GM12878 (cell line): ENCODE results near the gene CAST. TPM values are rescaled to one million over a fixed set of nuclear protein-coding genes. Genes with fewer than 3 reads are reported as not detected.

ENCODE experiments used
- ATAC-seq: fragments of 200-7000 bp; cut with Tn5 transposase; 3 replicates; pipeline ENCODE4 v1.9.1; 2020; ENCODE audit warnings: mild to moderate bottlenecking, moderate library complexity
- BruUV-seq: library from RNA; stranded (reverse); fragments of 400-500 nt; replicated peaks from 2 replicates; lab custom pipeline; 2021; lab: Mats Ljungman, UMichigan
- CTCF ChIA-PET: fragments of 300-600 bp; sonication (Branson Sonifier 250); formaldehyde crosslinking; extraction: SDS; loops from one replicate; lab custom pipeline; 2021; ENCODE audit warnings: inconsistent platforms; lab: Yijun Ruan, JAX
- POLR2A ChIA-PET: fragments of 350-600 bp; formaldehyde crosslinking; extraction: SDS; loops from one replicate; lab custom pipeline; 2021; ENCODE audit warnings: inconsistent platforms; lab: Charles Lee
- RAD21 ChIA-PET: fragments of 300-600 bp; sonication (Branson Sonifier 250); formaldehyde crosslinking; loops from one replicate; lab custom pipeline; 2023; ENCODE audit warnings: antibody characterized with exemption; ENCODE audit not compliant: unreplicated experiment; lab: Charles Lee
- SMC1A ChIA-PET: fragments of 300-600 bp; sonication (Branson Sonifier 250); formaldehyde crosslinking; loops from one replicate; lab custom pipeline; 2023; ENCODE audit not compliant: unreplicated experiment, uncharacterized antibody; lab: Charles Lee
- DNase-seq: peaks from one replicate; pipeline ENCODE4 v3.0.0-alpha.2; 2011; ENCODE audit warnings: low read depth, low spot score
- FAIRE-seq: peaks from 3 replicates; lab custom pipeline; 2011; peaks lifted over from hg19 to GRCh38; lab: Jason Lieb, UNC
- H2AFZ ChIP-seq: 2 replicates; pipeline ENCODE4 v1.6.0; 2011; ENCODE audit warnings: low read depth, low read length, control low read depth; ENCODE audit not compliant: control insufficient read depth
- H3K27ac ChIP-seq: 2 replicates; pipeline ENCODE4 v1.5.1; 2011; ENCODE audit warnings: control low read depth; ENCODE audit not compliant: control insufficient read depth, insufficient read depth
- H3K27me3 ChIP-seq, 2 experiments: replicated peaks in 1 of 2; 2 replicates each; pipeline versions ENCODE4 v1.6.0 to v1.6.1; 2011; ENCODE audit warnings: low read length in 1 of 2; ENCODE audit not compliant: control insufficient read depth in 2 of 2, insufficient read depth in 2 of 2
- H3K36me3 ChIP-seq, 2 experiments: 2 replicates each; pipeline ENCODE4 v1.5.1; 2011; ENCODE audit warnings: low read length in 1 of 2; ENCODE audit not compliant: control insufficient read depth in 2 of 2, insufficient read depth in 2 of 2
- H3K4me1 ChIP-seq: 2 replicates; pipeline ENCODE4 v1.6.1; 2011; ENCODE audit warnings: mild to moderate bottlenecking, low read length, moderate library complexity, mixed read lengths; ENCODE audit not compliant: control insufficient read depth, insufficient read depth
- H3K4me2 ChIP-seq: 2 replicates; pipeline ENCODE4 v1.6.0; 2011; ENCODE audit warnings: control low read depth; ENCODE audit not compliant: control insufficient read depth, insufficient read depth
- H3K4me3 ChIP-seq: fragments of 200-600 bp; sonication (generic); 2 replicates; pipeline ENCODE4 v1.5.1; 2016
- H3K79me2 ChIP-seq: 2 replicates; pipeline ENCODE4 v1.6.0; 2011; ENCODE audit warnings: low read length; ENCODE audit not compliant: control insufficient read depth, insufficient read depth
- H3K9ac ChIP-seq: 2 replicates; pipeline ENCODE4 v1.8.0; 2011; ENCODE audit warnings: low read length, control low read depth, mixed read lengths; ENCODE audit not compliant: control insufficient read depth, insufficient read depth
- H3K9me3 ChIP-seq: replicated peaks from 3 replicates; pipeline ENCODE4 v1.5.1; 2011; ENCODE audit warnings: mild to moderate bottlenecking, low read length; ENCODE audit not compliant: control insufficient read depth, insufficient read depth
- H4K20me1 ChIP-seq: 2 replicates; pipeline ENCODE4 v1.6.0; 2011; ENCODE audit not compliant: control insufficient read depth, insufficient read depth
- CBX3 ChIP-seq: fragments of 200-600 bp; sonication (generic); IDR thresholded peaks from 2 replicates; pipeline ENCODE4 v1.6.1; 2016; ENCODE audit warnings: low read depth, borderline replicate concordance
- HDAC2 ChIP-seq: fragments of 200-600 bp; sonication (generic); IDR thresholded peaks from 2 replicates; pipeline ENCODE4 v1.6.1; 2017
- KDM1A ChIP-seq: fragments of 200-600 bp; sonication (generic); IDR thresholded peaks from 2 replicates; pipeline ENCODE4 v1.6.1; 2016; ENCODE audit warnings: borderline replicate concordance
- MLLT1 ChIP-seq: fragments of 450-650 bp; IDR thresholded peaks from 2 replicates; pipeline ENCODE4 v1.6.1; 2016; ENCODE audit warnings: mild to moderate bottlenecking
- NKRF ChIP-seq: fragments of 450-650 bp; conservative IDR thresholded peaks from 2 replicates; pipeline ENCODE4 v1.6.1; 2017; ENCODE audit warnings: mild to moderate bottlenecking, moderate library complexity
- SUZ12 ChIP-seq: fragments of 200-600 bp; sonication (generic); IDR thresholded peaks from one replicate; pipeline ENCODE4 v1.6.1; 2018; ENCODE audit warnings: antibody characterized with exemption, mild to moderate bottlenecking; ENCODE audit not compliant: unreplicated experiment
- TCF7 ChIP-seq: IDR thresholded peaks from 2 replicates; pipeline ENCODE4 v1.6.1; 2014; ENCODE audit warnings: antibody characterized with exemption, borderline replicate concordance
- WGBS: methylation state at CpG from one replicate; pipeline ENCODE4 v1.1.6; 2016; ENCODE audit warnings: low lambda C conversion rate; ENCODE audit not compliant: insufficient replicate concordance, insufficient coverage; ENCODE audit errors: missing lambda C conversion rate; 5-methylcytosine and 5-hydroxymethylcytosine counted together
- in situ Hi-C: fragments of 300-500 bp; cut with MboI; formaldehyde crosslinking; loops from 9 replicates; pipeline ENCODE4 v1.14.3; 2018; ENCODE audit warnings: mixed read lengths
- intact Hi-C: fragments of 100-400 bp; cut with micrococcal nuclease; formaldehyde crosslinking; loops from one replicate; pipeline ENCODE4 v1.14.2; 2022; ENCODE audit not compliant: unreplicated experiment
- polyA plus RNA-seq, 11 experiments: library from polyadenylated mRNA; depleted of rRNA in 4 of 11; unstranded in 6 of 11; stranded (reverse) in 5 of 11; fragments of >200 nt; fragmentation: Nextera tagmentation in 4 of 11; fragmentation: Illumina TruSeq in 1 of 11; extraction: Ambion mirVana in 4 of 11; extraction: Trizol in 1 of 11; gene quantifications; 1 replicate in 1 of 11; 2 replicates in 10 of 11; pipeline versions ENCODE4 v1.2.1 to v1.2.3, GENCODE V29; 2011 to 2016; ENCODE audit warnings: inconsistent platforms in 2 of 11, missing spikeins in 2 of 11, low read depth in 1 of 11
- total RNA-seq, 4 experiments: library from RNA; depleted of rRNA in 3 of 4; stranded (reverse); fragments of >200 nt in 3 of 4; fragmentation: Illumina TruSeq in 1 of 4; extraction: Trizol in 1 of 4; gene quantifications; 2 replicates each; pipeline versions ENCODE4 v1.2.1 to v1.2.3, GENCODE V29; 2013 to 2021
- TF ChIP-seq, protein P1 (sequence below), 3 experiments: IDR thresholded peaks in 2 of 3; conservative IDR thresholded peaks in 1 of 3; 2 replicates each; pipeline ENCODE4 v1.5.1; 2011; ENCODE audit warnings: low read depth in 3 of 3, low read length in 3 of 3, mild to moderate bottlenecking in 3 of 3, control low read depth in 2 of 3, moderate library complexity in 2 of 3, inconsistent platforms in 1 of 3, mixed read lengths in 1 of 3; ENCODE audit not compliant: control insufficient read depth in 2 of 3, insufficient read depth in 1 of 3; ENCODE audit errors: extremely low read depth in 1 of 3
- TF ChIP-seq, protein P2 (sequence below): fragments of 450-650 bp; IDR thresholded peaks from 2 replicates; pipeline ENCODE4 v1.6.1; 2018; ENCODE audit warnings: mild to moderate bottlenecking, low read depth, moderate library complexity; ENCODE audit not compliant: partially characterized antibody
- TF ChIP-seq, protein P3 (sequence below): fragments of 450-650 bp; IDR thresholded peaks from 2 replicates; pipeline ENCODE4 v1.6.1; 2016; ENCODE audit warnings: mild to moderate bottlenecking
- TF ChIP-seq, protein P4 (sequence below): fragments of 450-650 bp; IDR thresholded peaks from 2 replicates; pipeline ENCODE4 v1.6.1; 2017; ENCODE audit warnings: mild to moderate bottlenecking

CAST gene
- total and polyA plus RNA-seq, 10 of the 15 experiments (the other 5 are each of a cell fraction or from before 2014, with no cell fraction given), result 31.7 to 140 (median 68.5) TPM

- Histone ChIP-seq H3K36me3 (peaks cover 4 to 19% of the 10 kb centered on the region in 2 experiments), H3K4me2 (no peak overlapping the region), H3K4me1 (no peaks in the 10 kb centered on the region), H2AFZ (no peak overlapping the region), H3K27ac (no peak overlapping the region), H3K4me3 (no peak overlapping the region), H3K79me2 (no peaks in the 10 kb centered on the region), H3K27me3 (no peaks in the 10 kb centered on the region), H3K9me3 (no peaks in the 10 kb centered on the region), H3K9ac (no peak overlapping the region), H4K20me1 (no peaks in the 10 kb centered on the region)
- intact Hi-C loops, result loop anchor here (5.0 kb wide), 2 partner anchors 243 to 263 kb away; no protein-coding TSS in a partner anchor
- ATAC-seq (no peak), FAIRE-seq (no peak), DNase-seq (no peak)
- ChIA-PET CTCF (interaction anchor here (0.7 to 1.7 kb wide), 7 partner anchors 39 to 408 kb away, joined by 3 to 23 read pairs (median 3); partner anchors contain the start of gene LIX1), RAD21 (interaction anchor here (1.0 to 1.2 kb wide), 2 partner anchors 243 to 411 kb away, joined by 3 to 4 read pairs; no protein-coding TSS in a partner anchor), POLR2A (no interaction called here), SMC1A (interaction anchor here (0.9 to 1.7 kb wide), 7 partner anchors 9 to 780 kb away, joined by 3 to 9 read pairs (median 3); no protein-coding TSS in a partner anchor)
- in situ Hi-C loops, result no loop called here
- no TSS peak for BruUV-seq
- WGBS, result 73% methylated on average over 4 of the region's 4 CpGs
- TF ChIP-seq SUZ12 (no peak), CBX3 (no peak), HDAC2 (no peak), TCF7 (no peak), MLLT1 (no peak), KDM1A (no peak), NKRF (no peak)
- TF ChIP-seq, protein P1, sequence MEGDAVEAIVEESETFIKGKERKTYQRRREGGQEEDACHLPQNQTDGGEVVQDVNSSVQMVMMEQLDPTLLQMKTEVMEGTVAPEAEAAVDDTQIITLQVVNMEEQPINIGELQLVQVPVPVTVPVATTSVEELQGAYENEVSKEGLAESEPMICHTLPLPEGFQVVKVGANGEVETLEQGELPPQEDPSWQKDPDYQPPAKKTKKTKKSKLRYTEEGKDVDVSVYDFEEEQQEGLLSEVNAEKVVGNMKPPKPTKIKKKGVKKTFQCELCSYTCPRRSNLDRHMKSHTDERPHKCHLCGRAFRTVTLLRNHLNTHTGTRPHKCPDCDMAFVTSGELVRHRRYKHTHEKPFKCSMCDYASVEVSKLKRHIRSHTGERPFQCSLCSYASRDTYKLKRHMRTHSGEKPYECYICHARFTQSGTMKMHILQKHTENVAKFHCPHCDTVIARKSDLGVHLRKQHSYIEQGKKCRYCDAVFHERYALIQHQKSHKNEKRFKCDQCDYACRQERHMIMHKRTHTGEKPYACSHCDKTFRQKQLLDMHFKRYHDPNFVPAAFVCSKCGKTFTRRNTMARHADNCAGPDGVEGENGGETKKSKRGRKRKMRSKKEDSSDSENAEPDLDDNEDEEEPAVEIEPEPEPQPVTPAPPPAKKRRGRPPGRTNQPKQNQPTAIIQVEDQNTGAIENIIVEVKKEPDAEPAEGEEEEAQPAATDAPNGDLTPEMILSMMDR (IDR thresholded peaks at IDR 0.05 in 2 of 3, conservative IDR thresholded peaks at IDR 0.05 in 1 of 3; ENCODE audit: control insufficient read depth in 2 of 3, extremely low read depth in 1 of 3, insufficient read depth in 1 of 3, low read depth in 3 of 3, low read length in 3 of 3), result no peak
- TF ChIP-seq, protein P2, sequence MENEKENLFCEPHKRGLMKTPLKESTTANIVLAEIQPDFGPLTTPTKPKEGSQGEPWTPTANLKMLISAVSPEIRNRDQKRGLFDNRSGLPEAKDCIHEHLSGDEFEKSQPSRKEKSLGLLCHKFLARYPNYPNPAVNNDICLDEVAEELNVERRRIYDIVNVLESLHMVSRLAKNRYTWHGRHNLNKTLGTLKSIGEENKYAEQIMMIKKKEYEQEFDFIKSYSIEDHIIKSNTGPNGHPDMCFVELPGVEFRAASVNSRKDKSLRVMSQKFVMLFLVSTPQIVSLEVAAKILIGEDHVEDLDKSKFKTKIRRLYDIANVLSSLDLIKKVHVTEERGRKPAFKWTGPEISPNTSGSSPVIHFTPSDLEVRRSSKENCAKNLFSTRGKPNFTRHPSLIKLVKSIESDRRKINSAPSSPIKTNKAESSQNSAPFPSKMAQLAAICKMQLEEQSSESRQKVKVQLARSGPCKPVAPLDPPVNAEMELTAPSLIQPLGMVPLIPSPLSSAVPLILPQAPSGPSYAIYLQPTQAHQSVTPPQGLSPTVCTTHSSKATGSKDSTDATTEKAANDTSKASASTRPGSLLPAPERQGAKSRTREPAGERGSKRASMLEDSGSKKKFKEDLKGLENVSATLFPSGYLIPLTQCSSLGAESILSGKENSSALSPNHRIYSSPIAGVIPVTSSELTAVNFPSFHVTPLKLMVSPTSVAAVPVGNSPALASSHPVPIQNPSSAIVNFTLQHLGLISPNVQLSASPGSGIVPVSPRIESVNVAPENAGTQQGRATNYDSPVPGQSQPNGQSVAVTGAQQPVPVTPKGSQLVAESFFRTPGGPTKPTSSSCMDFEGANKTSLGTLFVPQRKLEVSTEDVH, result no peak
- TF ChIP-seq, protein P3, sequence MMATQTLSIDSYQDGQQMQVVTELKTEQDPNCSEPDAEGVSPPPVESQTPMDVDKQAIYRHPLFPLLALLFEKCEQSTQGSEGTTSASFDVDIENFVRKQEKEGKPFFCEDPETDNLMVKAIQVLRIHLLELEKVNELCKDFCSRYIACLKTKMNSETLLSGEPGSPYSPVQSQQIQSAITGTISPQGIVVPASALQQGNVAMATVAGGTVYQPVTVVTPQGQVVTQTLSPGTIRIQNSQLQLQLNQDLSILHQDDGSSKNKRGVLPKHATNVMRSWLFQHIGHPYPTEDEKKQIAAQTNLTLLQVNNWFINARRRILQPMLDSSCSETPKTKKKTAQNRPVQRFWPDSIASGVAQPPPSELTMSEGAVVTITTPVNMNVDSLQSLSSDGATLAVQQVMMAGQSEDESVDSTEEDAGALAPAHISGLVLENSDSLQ, result no peak
- TF ChIP-seq, protein P4, sequence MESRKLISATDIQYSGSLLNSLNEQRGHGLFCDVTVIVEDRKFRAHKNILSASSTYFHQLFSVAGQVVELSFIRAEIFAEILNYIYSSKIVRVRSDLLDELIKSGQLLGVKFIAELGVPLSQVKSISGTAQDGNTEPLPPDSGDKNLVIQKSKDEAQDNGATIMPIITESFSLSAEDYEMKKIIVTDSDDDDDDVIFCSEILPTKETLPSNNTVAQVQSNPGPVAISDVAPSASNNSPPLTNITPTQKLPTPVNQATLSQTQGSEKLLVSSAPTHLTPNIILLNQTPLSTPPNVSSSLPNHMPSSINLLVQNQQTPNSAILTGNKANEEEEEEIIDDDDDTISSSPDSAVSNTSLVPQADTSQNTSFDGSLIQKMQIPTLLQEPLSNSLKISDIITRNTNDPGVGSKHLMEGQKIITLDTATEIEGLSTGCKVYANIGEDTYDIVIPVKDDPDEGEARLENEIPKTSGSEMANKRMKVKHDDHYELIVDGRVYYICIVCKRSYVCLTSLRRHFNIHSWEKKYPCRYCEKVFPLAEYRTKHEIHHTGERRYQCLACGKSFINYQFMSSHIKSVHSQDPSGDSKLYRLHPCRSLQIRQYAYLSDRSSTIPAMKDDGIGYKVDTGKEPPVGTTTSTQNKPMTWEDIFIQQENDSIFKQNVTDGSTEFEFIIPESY, result no peak
Measured at GRCh38 chr5:96753848-96754247, 91.7 kb downstream of the CAST start.
